ENCODE results near the gene GPR34. TPM values are rescaled to one million over a fixed set of nuclear protein-coding genes. Genes with fewer than 3 reads are reported as not detected.

The GPR34 gene
- total RNA-seq, 1 donor from 2014 or later = not detected

DNA sequence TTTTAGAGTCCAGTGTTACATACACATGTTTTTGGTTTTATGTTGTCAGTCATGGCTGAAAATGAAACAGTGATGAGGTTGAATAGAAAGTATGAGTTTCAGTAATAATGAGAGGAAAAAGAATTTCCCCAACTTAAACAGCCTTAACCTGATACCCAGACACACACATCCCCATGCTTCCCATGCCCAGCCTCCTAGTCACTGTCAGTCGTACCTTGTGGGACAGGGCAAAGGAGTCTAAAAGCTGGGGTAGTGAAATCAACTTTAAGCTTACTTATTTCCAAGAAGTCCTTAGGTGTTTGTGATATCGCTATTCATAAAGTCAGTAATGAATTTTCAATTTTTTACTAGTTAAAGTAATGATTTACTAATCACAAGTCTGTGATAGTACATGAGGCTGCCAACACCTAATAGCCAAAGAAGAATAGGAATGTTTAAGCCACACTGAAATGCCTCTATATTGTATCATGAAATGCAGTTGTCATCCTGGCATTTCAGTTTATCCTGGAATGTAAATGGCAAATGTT, 24.3 kb upstream of the GPR34 start:
- TF ChIP-seq, protein P1, sequence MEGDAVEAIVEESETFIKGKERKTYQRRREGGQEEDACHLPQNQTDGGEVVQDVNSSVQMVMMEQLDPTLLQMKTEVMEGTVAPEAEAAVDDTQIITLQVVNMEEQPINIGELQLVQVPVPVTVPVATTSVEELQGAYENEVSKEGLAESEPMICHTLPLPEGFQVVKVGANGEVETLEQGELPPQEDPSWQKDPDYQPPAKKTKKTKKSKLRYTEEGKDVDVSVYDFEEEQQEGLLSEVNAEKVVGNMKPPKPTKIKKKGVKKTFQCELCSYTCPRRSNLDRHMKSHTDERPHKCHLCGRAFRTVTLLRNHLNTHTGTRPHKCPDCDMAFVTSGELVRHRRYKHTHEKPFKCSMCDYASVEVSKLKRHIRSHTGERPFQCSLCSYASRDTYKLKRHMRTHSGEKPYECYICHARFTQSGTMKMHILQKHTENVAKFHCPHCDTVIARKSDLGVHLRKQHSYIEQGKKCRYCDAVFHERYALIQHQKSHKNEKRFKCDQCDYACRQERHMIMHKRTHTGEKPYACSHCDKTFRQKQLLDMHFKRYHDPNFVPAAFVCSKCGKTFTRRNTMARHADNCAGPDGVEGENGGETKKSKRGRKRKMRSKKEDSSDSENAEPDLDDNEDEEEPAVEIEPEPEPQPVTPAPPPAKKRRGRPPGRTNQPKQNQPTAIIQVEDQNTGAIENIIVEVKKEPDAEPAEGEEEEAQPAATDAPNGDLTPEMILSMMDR (IDR thresholded peaks at IDR 0.05; ENCODE audit: insufficient read depth, low read length, poor library complexity, severe bottlenecking) = no peak
- H3K27me3 ChIP-seq (ENCODE audit: control insufficient read depth, insufficient read depth, low read length) = no peaks in the 10 kb centered on the region
- no peak for DNase-seq (ENCODE audit: low read depth)
- H3K4me3 ChIP-seq (ENCODE audit: low read depth, low read length) = no peak overlapping the region
- H3K36me3 ChIP-seq (ENCODE audit: control insufficient read depth, insufficient read depth, low read length) = no peaks in the 10 kb centered on the region

DNA sequence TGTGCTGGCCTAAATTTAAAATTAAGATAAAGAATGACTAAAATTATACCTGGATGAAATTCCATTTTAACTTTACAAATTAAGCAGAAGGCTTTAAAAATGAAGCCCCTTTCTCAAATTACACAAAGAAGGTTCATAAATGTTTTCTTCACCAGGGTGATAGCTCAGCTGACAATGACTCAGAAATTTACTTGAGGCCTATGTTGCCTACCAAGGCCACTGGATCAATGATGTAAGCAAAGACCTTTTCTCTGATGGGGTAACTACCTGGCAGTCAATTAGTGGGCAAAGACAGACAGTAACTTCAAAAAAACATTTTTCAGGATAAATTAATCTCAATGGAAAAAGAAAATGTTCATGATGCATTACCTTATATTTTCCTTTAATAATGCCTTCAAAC, 23.9 kb upstream of the GPR34 start:
- Histone ChIP-seq H3K36me3 (ENCODE audit: control insufficient read depth, insufficient read depth, low read length) (no peaks in the 10 kb centered on the region), H3K27me3 (ENCODE audit: control insufficient read depth, insufficient read depth, low read length) (no peaks in the 10 kb centered on the region), H3K4me3 (ENCODE audit: low read depth, low read length) (no peak overlapping the region)
- TF ChIP-seq, protein P1 (IDR thresholded peaks at IDR 0.05; ENCODE audit: insufficient read depth, low read length, poor library complexity, severe bottlenecking) = no peak
- no peak for DNase-seq (ENCODE audit: low read depth)

DNA sequence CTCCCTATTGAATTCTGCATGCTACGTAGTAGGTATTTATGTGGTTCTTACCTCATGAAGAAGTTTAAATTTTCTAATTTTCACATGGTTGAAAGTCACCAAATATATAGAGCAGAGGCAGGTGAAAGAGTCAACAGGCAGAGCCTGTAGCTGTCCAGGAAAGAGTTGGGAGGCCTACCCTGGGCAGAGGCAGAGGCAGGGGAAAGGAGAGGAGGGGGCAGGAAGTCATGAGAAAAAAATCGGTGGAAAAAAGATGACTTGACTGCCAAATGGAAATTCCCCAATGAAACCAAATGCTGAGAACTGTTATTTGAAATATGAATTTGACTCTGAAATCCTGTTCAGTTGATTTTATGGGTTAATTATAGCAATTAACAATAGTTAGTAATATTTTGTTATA, 23.1 kb upstream of the GPR34 start:
- Histone ChIP-seq H3K4me3 (ENCODE audit: low read depth, low read length) (no peak overlapping the region), H3K27me3 (ENCODE audit: control insufficient read depth, insufficient read depth, low read length) (no peaks in the 10 kb centered on the region), H3K36me3 (ENCODE audit: control insufficient read depth, insufficient read depth, low read length) (no peaks in the 10 kb centered on the region)
- TF ChIP-seq, protein P1 (IDR thresholded peaks at IDR 0.05; ENCODE audit: insufficient read depth, low read length, poor library complexity, severe bottlenecking) = no peak
- no peak for DNase-seq (ENCODE audit: low read depth)

DNA sequence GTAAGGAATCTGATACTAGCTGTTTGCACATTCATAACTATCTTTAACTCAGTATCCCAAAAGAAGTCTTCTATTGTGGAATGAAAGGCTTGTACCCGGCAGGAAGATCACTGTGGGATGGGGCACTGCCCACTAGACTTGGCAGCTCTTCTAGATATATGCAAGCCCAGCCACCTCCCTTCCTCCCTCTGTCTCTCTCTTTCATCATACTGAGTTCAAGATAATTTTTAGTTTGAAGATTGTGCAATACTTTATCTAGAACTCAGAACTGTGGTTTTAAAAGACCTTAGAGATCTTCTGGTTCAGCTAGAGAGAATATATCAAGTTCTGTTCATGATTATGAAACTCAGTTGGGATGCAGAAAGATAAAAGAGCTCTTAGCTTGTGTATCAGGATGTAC, 22.5 kb upstream of the GPR34 start:
- Histone ChIP-seq H3K4me3 (ENCODE audit: low read depth, low read length) (no peak overlapping the region), H3K36me3 (ENCODE audit: control insufficient read depth, insufficient read depth, low read length) (no peaks in the 10 kb centered on the region), H3K27me3 (ENCODE audit: control insufficient read depth, insufficient read depth, low read length) (no peaks in the 10 kb centered on the region)
- no peak for DNase-seq (ENCODE audit: low read depth)
- TF ChIP-seq, protein P1 (IDR thresholded peaks at IDR 0.05; ENCODE audit: insufficient read depth, low read length, poor library complexity, severe bottlenecking) = no peak

DNA sequence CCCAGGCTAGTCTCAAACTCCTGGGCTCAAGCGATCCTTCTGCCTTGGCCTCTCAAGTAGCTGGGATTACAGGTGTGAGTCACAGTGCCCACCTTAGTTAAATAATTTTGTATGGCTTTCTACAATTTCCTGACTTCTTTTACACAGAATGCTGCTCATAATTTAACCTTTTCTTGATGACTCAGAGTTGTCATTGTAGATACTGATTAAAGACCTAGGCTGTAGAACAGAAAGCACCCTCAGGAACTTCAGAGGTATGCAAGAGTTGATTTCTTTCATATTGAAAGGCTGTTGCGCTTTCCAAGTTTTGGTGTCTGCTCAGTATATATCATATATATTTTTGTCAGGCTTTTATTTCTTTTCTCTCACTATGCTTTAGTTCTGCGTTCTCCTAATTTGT, 21.1 kb upstream of the GPR34 start:
- Histone ChIP-seq H3K27me3 (ENCODE audit: control insufficient read depth, insufficient read depth, low read length) (no peaks in the 10 kb centered on the region), H3K36me3 (ENCODE audit: control insufficient read depth, insufficient read depth, low read length) (no peaks in the 10 kb centered on the region), H3K4me3 (ENCODE audit: low read depth, low read length) (no peak overlapping the region)
- no peak for DNase-seq (ENCODE audit: low read depth)
- TF ChIP-seq, protein P1 (IDR thresholded peaks at IDR 0.05; ENCODE audit: insufficient read depth, low read length, poor library complexity, severe bottlenecking) = no peak

DNA sequence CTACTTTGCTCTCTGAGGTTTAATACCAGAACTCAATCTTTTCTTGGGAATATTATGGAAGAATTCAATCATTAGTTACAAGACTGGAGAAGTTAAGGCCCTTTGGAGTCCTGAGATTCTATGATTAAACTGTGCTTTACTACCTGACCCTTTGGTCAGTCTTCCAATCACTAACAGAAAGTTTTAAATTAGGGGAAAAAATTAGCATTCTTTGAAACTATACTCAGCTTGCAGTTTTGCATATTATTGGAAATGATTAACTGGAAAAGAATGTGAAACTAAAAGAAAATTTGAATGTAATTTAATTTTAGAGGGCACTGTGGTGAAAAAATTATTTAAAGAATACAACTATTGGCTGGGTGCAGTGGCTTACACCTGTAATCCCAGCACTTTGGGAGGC, 18.7 kb upstream of the GPR34 start:
- Histone ChIP-seq H3K27me3 (ENCODE audit: control insufficient read depth, insufficient read depth, low read length) (no peaks in the 10 kb centered on the region), H3K36me3 (ENCODE audit: control insufficient read depth, insufficient read depth, low read length) (no peaks in the 10 kb centered on the region), H3K4me3 (ENCODE audit: low read depth, low read length) (no peak overlapping the region)
- DNase-seq (ENCODE audit: low read depth) = no peak
- TF ChIP-seq, protein P1 (IDR thresholded peaks at IDR 0.05; ENCODE audit: insufficient read depth, low read length, poor library complexity, severe bottlenecking) = no peak
